Measurements from ENCODE around the gene SH3RF1.
"Not testable (repeated sequence)": the region's sequence is repeated elsewhere in the genome, so short reads cannot be mapped to it uniquely, and the experiment has no call there.

The SH3RF1 gene

GRCh38 chr4:169200361-169201030 is 70.3 kb downstream of the SH3RF1 start:
- DNase-seq (ENCODE audit: low spot score): no peak

DNA sequence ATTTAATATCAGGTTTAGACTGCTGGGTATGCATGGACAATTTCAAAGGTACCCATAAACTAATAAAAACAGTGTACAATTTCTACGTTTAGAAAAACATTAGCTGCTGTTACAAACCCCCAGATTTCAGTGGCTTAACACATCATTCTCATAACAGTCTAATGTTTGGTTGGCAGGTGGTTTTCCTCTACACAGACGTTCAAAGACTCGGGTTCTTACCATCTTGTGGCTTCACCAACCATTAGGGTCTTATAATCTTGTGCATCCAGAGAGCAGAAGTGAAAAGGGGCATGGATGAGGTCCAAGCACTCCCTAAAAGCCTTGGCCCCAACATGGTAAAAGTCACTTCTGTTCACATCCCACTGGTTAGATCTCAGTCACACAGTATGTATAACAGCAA is 71.6 kb downstream of the SH3RF1 start:
- no peak for DNase-seq (ENCODE audit: low spot score)

DNA sequence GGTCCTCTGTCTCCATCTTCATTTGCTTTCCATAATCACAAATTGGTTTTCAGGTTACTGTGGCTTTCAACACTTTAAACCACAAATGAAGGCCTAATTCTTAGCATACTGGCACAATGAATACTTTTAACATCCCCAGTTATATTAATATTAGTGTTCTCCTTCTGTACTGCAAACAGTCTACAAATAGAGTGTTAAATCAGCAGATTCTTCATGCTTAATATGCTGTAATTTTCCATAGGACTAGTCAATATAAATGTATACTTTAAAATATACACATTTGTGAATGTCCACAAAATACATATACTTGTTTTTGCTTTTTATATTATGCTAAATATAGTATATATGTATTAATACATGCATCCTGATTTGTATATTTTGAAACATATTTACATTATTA is 72.6 kb downstream of the SH3RF1 start:
- DNase-seq (ENCODE audit: low spot score): no peak

- not testable (repeated sequence) for DNase-seq (ENCODE audit: low spot score)
Observed at GRCh38 chr4:169197206-169197605, 73.5 kb downstream of the SH3RF1 start.

DNA sequence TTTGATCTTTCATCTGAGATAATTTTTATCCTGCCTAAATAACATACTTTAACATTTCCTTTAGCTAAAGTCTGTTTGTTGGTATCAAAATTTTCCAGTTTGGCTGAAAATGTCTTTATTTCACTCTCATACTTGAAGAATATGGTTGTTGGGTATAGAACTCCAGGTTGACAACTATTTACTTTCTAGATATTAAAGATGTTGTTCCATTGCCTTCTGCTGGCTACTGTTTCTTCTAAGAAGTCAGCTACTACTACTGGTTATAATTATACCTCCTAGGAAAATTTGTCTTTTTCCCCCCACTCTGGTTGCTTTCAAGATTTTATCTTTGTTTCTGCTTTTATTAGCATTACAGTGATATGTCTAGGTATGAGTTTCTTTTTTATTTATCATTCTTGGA is 75.7 kb downstream of the SH3RF1 start:
- no peak for DNase-seq (ENCODE audit: low spot score)

- not testable (repeated sequence) for DNase-seq (ENCODE audit: low spot score)
Observed at GRCh38 chr4:169189968-169190367, 80.8 kb downstream of the SH3RF1 start.

- no peak for DNase-seq (ENCODE audit: low spot score)
Observed at GRCh38 chr4:169189372-169189771, 81.4 kb downstream of the SH3RF1 start.

DNA sequence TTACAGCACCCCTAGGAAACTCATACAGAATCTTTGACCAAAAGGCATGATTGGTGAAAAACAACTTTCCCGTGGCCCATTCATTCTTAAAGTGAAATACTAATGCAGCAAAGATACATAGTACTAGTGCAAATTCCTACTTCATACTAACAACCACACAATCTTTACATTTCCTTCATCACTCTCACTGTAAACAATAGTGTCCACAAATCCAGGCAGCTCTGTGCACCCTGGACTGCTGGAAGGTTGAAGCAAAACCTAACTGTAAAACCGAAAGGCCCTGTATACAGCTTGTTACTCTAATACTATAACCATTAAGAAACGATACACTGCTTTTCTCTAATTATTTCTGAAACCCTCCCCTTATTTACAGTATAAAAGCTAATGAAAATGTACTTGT is 82.6 kb downstream of the SH3RF1 start:
- no peak for DNase-seq (ENCODE audit: low spot score)

- no peak for DNase-seq (ENCODE audit: low spot score)
Observed at GRCh38 chr4:169185133-169185956, 85.4 kb downstream of the SH3RF1 start.

DNA sequence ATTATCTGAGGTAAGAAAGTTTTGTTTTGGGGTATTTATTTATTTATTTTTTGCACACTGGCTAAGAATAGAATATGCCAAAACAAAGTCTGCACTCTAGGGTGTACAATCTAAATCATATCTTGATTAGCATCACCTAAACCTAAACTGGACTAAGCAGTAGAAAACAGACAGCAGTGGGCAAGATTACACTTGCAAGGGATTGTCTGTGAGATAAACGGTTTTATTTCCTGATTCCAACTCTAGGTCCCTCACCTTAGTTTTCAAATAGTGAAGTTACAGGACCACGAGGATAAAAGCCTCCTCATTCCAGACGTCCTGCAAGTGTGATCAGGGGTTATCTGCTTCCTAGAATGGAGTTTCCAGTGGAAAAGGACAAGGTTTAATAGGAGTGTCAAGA is 86.1 kb downstream of the SH3RF1 start:
- no peak for DNase-seq (ENCODE audit: low spot score)

GRCh38 chr4:169184236-169184635 is 86.5 kb downstream of the SH3RF1 start:
- DNase-seq (ENCODE audit: low spot score): no peak

GRCh38 chr4:169183581-169183980 is 87.2 kb downstream of the SH3RF1 start:
- no peak for DNase-seq (ENCODE audit: low spot score)

GRCh38 chr4:169179609-169180521 is 90.9 kb downstream of the SH3RF1 start:
- DNase-seq (ENCODE audit: low spot score): no peak

DNA sequence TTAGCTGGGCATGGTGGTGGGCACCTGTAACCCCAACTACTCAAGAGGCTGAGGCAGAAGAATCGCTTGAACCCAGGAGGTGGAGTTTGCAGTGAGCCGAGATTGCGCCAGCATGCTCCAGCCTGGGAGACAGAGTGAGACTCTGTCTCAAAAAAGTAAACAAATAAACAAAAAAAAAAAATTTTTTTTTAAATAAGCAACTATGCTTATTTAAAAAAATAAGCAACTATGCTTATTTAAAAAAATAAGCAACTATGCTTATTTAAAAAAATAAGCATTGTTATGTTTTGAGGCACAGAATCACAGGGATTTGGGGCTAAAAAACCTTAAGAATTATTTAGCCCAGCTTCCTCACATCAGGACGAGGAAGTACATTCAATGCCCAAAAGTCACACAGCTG is 92.7 kb downstream of the SH3RF1 start:
- DNase-seq (ENCODE audit: low spot score): not testable (repeated sequence)

DNA sequence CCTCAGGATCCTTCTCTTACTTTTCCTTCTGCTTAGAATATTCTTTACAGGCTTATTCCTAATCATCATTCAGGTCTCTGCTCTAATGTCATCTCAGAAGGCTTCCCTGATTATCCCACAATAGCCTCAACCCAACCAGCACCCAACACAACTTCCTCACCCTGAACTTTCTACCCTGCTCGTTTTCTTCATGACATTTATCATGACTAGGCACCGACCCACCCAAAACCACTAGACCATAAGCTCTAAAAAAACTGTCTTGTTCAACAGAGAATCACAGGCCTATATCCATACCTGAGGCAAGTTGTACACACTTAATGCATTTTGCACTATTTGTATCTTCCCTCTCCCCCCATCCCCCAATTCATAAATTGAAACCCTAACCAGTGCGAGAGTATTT is 95.3 kb downstream of the SH3RF1 start:
- no peak for DNase-seq (ENCODE audit: low spot score)

DNA sequence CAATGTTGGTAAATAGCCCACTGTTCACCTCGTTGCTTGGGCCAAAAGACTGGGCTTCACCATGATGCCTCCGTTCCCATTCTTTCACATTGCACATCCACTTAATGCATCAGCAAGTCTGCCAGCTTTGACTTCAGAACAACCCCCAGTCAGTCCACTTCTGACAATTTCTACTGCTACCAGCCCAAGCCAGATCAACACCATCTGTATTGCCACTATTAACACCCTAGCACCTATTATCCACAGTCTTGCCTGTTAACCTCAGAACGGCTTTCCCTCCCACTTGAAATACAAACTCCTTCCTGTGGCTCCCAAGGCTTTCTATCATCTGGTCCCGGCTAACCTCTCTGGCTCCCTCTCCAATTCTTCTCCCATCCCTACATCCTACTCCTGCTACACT is 95.7 kb downstream of the SH3RF1 start:
- DNase-seq (ENCODE audit: low spot score): no peak

GRCh38 chr4:169174247-169174646 is 96.5 kb downstream of the SH3RF1 start:
- no peak for DNase-seq (ENCODE audit: low spot score)

- no peak for DNase-seq (ENCODE audit: low spot score)
Observed at GRCh38 chr4:169167957-169168858, 102.5 kb downstream of the SH3RF1 start.

DNA sequence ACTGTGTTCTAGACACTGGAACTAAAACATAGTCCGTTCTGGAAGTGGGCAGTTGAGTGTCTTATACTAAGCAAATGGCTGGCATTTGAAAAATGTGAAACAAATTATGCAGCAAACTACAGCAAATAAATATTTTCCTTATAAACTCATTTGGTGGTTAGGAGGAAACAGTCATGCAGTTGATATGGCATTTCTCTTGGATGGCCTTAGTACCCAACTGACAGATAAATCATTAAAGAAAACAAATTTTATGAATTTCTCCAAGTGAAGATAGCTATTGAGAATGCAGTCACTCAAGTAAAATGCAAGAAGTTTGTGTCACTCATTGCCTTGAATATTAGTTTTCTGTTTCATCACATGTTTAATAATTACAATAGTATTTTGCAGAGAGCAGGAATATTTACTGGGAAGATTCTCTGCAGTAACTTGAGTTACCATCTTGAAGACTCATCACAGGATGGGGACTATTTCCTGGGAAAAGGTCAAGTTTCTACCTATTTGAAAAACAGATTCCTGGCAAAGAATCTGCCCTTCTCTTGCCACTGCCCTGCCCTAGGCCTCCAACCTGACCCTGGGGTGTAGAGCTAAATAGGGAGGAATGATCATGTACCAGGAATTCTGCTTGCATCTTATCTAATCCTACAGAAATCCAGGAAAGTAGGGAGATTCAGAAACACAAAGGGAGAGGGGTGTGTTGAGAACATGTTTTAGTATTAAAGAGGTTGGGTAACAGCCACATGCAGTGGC is 105.9 kb downstream of the SH3RF1 start:
- peak; percentile 11 for DNase-seq (ENCODE audit: low spot score)

- DNase-seq (ENCODE audit: low spot score): no peak
Observed at GRCh38 chr4:169163947-169164668, 106.6 kb downstream of the SH3RF1 start.

Data from hepatic stellate cell (primary cell).